Uterus (tissue), 4 donors: Measurements from ENCODE around the gene HMG20B. TPM values are rescaled to one million over a fixed set of nuclear protein-coding genes. Genes with fewer than 3 reads are reported as not detected.

Source experiments
- DNase-seq, 2 donors: peaks; one replicate each; pipeline ENCODE4 v3.0.0-alpha.2; 2019 to 2020
- H3K27ac ChIP-seq, 2 donors: fragments of 200-600 bp; sonication (generic); 1 replicate in 1 of 2; 2 replicates in 1 of 2; pipeline ENCODE4 v1.5.1; 2016 to 2018
- H3K27me3 ChIP-seq, 2 donors: fragments of 200-600 bp; sonication (generic); one replicate each; pipeline ENCODE4 v1.5.1; 2018 to 2019; ENCODE audit warnings: control low read depth in 1 of 2
- H3K36me3 ChIP-seq, 2 donors: fragments of 200-600 bp; sonication (generic); one replicate each; pipeline ENCODE4 v1.5.1; 2019; ENCODE audit warnings: control low read depth in 1 of 2
- H3K4me1 ChIP-seq, 2 donors: fragments of 200-600 bp; sonication (generic); one replicate each; pipeline ENCODE4 v1.5.1; 2018 to 2019; ENCODE audit warnings: control low read depth in 1 of 2
- H3K4me3 ChIP-seq, 2 donors: fragments of 200-600 bp; sonication (generic); 1 replicate in 1 of 2; 2 replicates in 1 of 2; pipeline ENCODE4 v1.5.1; 2018 to 2019; ENCODE audit warnings: mild to moderate bottlenecking in 1 of 2
- H3K9me3 ChIP-seq, 2 donors: fragments of 200-600 bp; sonication (generic); one replicate each; pipeline ENCODE4 v1.5.1; 2019; ENCODE audit warnings: control low read depth in 1 of 2
- CTCF ChIP-seq, 4 experiments: fragments of 200-600 bp in 2 of 4; fragments of 450-650 bp in 2 of 4; sonication (generic) in 2 of 4; IDR thresholded peaks; one replicate each; pipeline ENCODE4 v1.5.1; 2016 to 2019; ENCODE audit warnings: antibody characterized with exemption in 4 of 4, mild to moderate bottlenecking in 2 of 4, moderate library complexity in 1 of 4
- POLR2A ChIP-seq, 2 donors: fragments of 450-650 bp; IDR thresholded peaks; one replicate each; pipeline ENCODE4 v1.6.1; 2016; ENCODE audit warnings: antibody characterized with exemption in 2 of 2, mild to moderate bottlenecking in 1 of 2, moderate library complexity in 1 of 2
- intact Hi-C: fragments of 100-400 bp; cut with DNase I; formaldehyde crosslinking; loops from one replicate; pipeline ENCODE4 v1.15.1; 2023; ENCODE audit warnings: low total_unique reads
- total RNA-seq, 4 donors: library from RNA; depleted of rRNA in 3 of 4; stranded (reverse); fragments of >200 nt in 3 of 4; gene quantifications; one replicate each; pipeline versions ENCODE4 v1.1.0 to v1.2.4, GENCODE V29; 2014 to 2023
- donor health status: DM: yes; HTN: yes; CAD: no.

Gene HMG20B
- total RNA-seq, 4 donors from 2014 or later, result 52.9 to 232 (median 63.6) TPM

- H3K4me3 ChIP-seq, result no peak overlapping the region
- intact Hi-C loops, result no loop called here
- DNase-seq, result peak in 1 of 2 donors; percentile 55
- H3K9me3 ChIP-seq, result no peaks in the 10 kb centered on the region
- peak overlapping the region; percentile 23 to 26 for H3K27ac ChIP-seq
- TF ChIP-seq POLR2A (IDR thresholded peaks at IDR 0.05) (no peak), CTCF (IDR thresholded peaks at IDR 0.05) (no peak)
- H3K36me3 ChIP-seq, result no peaks in the 10 kb centered on the region
- peaks cover 0 to 14% of the 10 kb centered on the region in 2 donors for H3K4me1 ChIP-seq
- H3K27me3 ChIP-seq, result no peaks in the 10 kb centered on the region
These were observed 30.5 kb downstream of the HMG20B start for GRCh38 chr19:3603121-3603811.

GRCh38 chr19:3604227-3604986, 31.7 kb downstream of the HMG20B start:
- no peak for DNase-seq
- intact Hi-C loops, result no loop called here
- no peak overlapping the region for H3K4me3 ChIP-seq
- no peaks in the 10 kb centered on the region for H3K36me3 ChIP-seq
- H3K27ac ChIP-seq, result peak overlapping the region in 1 of 2 donors; percentile 26
- no peaks in the 10 kb centered on the region for H3K9me3 ChIP-seq
- peaks cover 0 to 14% of the 10 kb centered on the region in 2 donors for H3K4me1 ChIP-seq
- no peaks in the 10 kb centered on the region for H3K27me3 ChIP-seq
- TF ChIP-seq POLR2A (IDR thresholded peaks at IDR 0.05) (no peak), CTCF (IDR thresholded peaks at IDR 0.05) (no peak)

GRCh38 chr19:3604987-3605343, 32.2 kb downstream of the HMG20B start:
- no peak overlapping the region for H3K4me3 ChIP-seq
- H3K27me3 ChIP-seq, result no peaks in the 10 kb centered on the region
- no peaks in the 10 kb centered on the region for H3K36me3 ChIP-seq
- DNase-seq, result no peak
- no peak for TF ChIP-seq CTCF (IDR thresholded peaks at IDR 0.05)
- TF ChIP-seq POLR2A (IDR thresholded peaks at IDR 0.05), result no peak
- intact Hi-C loops, result no loop called here
- H3K4me1 ChIP-seq, result peaks cover 0 to 14% of the 10 kb centered on the region in 2 donors
- no peaks in the 10 kb centered on the region for H3K9me3 ChIP-seq
- H3K27ac ChIP-seq, result no peak overlapping the region

- no peak overlapping the region for H3K4me3 ChIP-seq
- DNase-seq, result no peak
- H3K27me3 ChIP-seq, result no peaks in the 10 kb centered on the region
- no peak for TF ChIP-seq CTCF (IDR thresholded peaks at IDR 0.05)
- no peak for TF ChIP-seq POLR2A (IDR thresholded peaks at IDR 0.05)
- no peak overlapping the region for H3K27ac ChIP-seq
- intact Hi-C loops, result no loop called here
- H3K9me3 ChIP-seq, result no peaks in the 10 kb centered on the region
- H3K4me1 ChIP-seq, result peaks cover 0 to 14% of the 10 kb centered on the region in 2 donors
- no peaks in the 10 kb centered on the region for H3K36me3 ChIP-seq
These were observed 32.6 kb downstream of the HMG20B start for GRCh38 chr19:3605361-3605760.

- Histone ChIP-seq H3K4me3 (peak overlapping the region; percentile 37 to 42), H3K9me3 (no peaks in the 10 kb centered on the region), H3K36me3 (no peaks in the 10 kb centered on the region), H3K27me3 (no peaks in the 10 kb centered on the region), H3K4me1 (peaks cover 0 to 14% of the 10 kb centered on the region in 2 donors), H3K27ac (peak overlapping the region in 1 of 2 donors; percentile 82)
- TF ChIP-seq POLR2A (IDR thresholded peaks at IDR 0.05) (no peak), CTCF (IDR thresholded peaks at IDR 0.05) (no peak)
- intact Hi-C loops, result no loop called here
- DNase-seq, result no peak
These were observed 33.0 kb downstream of the HMG20B start for GRCh38 chr19:3605770-3606169.
